GM21528 (cell line): Measurements from ENCODE around the gene SERPINB12.

Source experiments
- ATAC-seq: cut with Tn5 transposase; IDR thresholded peaks from one replicate; pipeline ENCODE4 v1.9.1; 2021; ENCODE audit warnings: mild to moderate bottlenecking, moderate library complexity; ENCODE audit not compliant: unreplicated experiment, low FRiP score

The SERPINB12 gene

GRCh38 chr18:63591725-63592124 lies 49.6 kb downstream of the SERPINB12 start:
- ATAC-seq: no peak

GRCh38 chr18:63592471-63592870 lies 50.3 kb downstream of the SERPINB12 start:
- no peak for ATAC-seq

- no peak for ATAC-seq
Measured at GRCh38 chr18:63596964-63597363, 54.8 kb downstream of the SERPINB12 start.

GRCh38 chr18:63603355-63603754 lies 61.2 kb downstream of the SERPINB12 start:
- ATAC-seq: no peak

- peak; percentile 97 for ATAC-seq
Measured at GRCh38 chr18:63603772-63604171, 61.6 kb downstream of the SERPINB12 start.

GRCh38 chr18:63604791-63605567 lies 62.8 kb downstream of the SERPINB12 start:
- ATAC-seq: no peak

- no peak for ATAC-seq
Measured at GRCh38 chr18:63606526-63606925, 64.4 kb downstream of the SERPINB12 start.

GRCh38 chr18:63613420-63613819 lies 71.3 kb downstream of the SERPINB12 start:
- no peak for ATAC-seq

- peak; percentile 76 for ATAC-seq
Measured at GRCh38 chr18:63617049-63617914, 75.1 kb downstream of the SERPINB12 start.

- ATAC-seq: no peak
Measured at GRCh38 chr18:63617915-63618234, 75.7 kb downstream of the SERPINB12 start.
